Adrenal gland (tissue), 5 donors: Measurements from ENCODE around the gene SH3YL1.

Experiments
- POLR2A ChIP-seq, 2 donors: fragments of 450-650 bp; IDR thresholded peaks; one replicate each; pipeline ENCODE4 v1.6.1; 2017; ENCODE audit warnings: antibody characterized with exemption in 2 of 2, mild to moderate bottlenecking in 2 of 2, moderate library complexity in 1 of 2
- TF ChIP-seq, protein P1 (sequence below), 6 experiments: fragments of 450-650 bp in 4 of 6; fragments of 200-600 bp in 2 of 6; sonication (generic) in 1 of 6; IDR thresholded peaks; 1 replicate in 5 of 6; 2 replicates in 1 of 6; pipeline versions ENCODE4 v1.5.1 to v1.8.0; 2016 to 2021; ENCODE audit warnings: antibody characterized with exemption in 6 of 6, mild to moderate bottlenecking in 2 of 6, moderate library complexity in 1 of 6
- donor health status: DM: no; HTN: no; CAD: no.

DNA sequence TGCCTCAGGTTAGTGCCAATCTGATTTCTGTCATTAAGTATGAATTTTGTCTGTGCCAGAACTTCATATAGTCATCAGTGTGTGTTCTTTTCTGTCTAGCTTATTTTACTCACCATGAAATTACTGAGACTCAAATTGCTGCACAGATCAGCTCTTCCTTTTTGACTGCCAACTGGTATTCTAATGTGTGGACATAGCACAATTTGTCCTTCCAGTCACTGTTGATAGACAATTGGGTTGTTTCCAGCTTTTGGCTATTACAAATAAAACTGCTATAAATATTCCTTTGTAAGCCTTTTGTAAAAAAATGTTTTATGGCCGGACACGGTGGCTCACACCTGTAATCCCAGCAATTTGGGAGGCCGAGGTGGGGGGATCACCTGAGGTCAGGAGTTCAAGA lies 7.7 kb downstream of the SH3YL1 start:
- TF ChIP-seq, protein P1, sequence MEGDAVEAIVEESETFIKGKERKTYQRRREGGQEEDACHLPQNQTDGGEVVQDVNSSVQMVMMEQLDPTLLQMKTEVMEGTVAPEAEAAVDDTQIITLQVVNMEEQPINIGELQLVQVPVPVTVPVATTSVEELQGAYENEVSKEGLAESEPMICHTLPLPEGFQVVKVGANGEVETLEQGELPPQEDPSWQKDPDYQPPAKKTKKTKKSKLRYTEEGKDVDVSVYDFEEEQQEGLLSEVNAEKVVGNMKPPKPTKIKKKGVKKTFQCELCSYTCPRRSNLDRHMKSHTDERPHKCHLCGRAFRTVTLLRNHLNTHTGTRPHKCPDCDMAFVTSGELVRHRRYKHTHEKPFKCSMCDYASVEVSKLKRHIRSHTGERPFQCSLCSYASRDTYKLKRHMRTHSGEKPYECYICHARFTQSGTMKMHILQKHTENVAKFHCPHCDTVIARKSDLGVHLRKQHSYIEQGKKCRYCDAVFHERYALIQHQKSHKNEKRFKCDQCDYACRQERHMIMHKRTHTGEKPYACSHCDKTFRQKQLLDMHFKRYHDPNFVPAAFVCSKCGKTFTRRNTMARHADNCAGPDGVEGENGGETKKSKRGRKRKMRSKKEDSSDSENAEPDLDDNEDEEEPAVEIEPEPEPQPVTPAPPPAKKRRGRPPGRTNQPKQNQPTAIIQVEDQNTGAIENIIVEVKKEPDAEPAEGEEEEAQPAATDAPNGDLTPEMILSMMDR (IDR thresholded peaks at IDR 0.05), result no peak
- no peak for TF ChIP-seq POLR2A (IDR thresholded peaks at IDR 0.05)
